Ovary (tissue), 9 donors: ENCODE data around the gene RNF182. TPM values are rescaled to one million over a fixed set of nuclear protein-coding genes. Genes with fewer than 3 reads are reported as not detected.
A peak's percentile ranks its signal among the peaks of the same experiment; 100 is the strongest.

ENCODE experiments used
- DNase-seq, 5 donors: peaks; one replicate each; pipeline ENCODE4 v3.0.0-alpha.2; 2019 to 2020
- H3K27ac ChIP-seq, 2 donors: fragments of 200-600 bp; one replicate each; pipeline versions ENCODE4 v1.5.1 to v1.8.0; 2019 to 2022
- H3K27me3 ChIP-seq: fragments of 200-600 bp; one replicate; pipeline ENCODE4 v1.8.0; 2022
- H3K36me3 ChIP-seq: fragments of 200-600 bp; sonication (generic); one replicate; pipeline ENCODE4 v1.5.1; 2019
- H3K4me1 ChIP-seq: one replicate; pipeline ENCODE4 v1.8.1; 2013; ENCODE audit warnings: mild to moderate bottlenecking, moderate library complexity; ENCODE audit not compliant: insufficient read depth
- H3K4me3 ChIP-seq: fragments of 200-600 bp; sonication (generic); one replicate; pipeline ENCODE4 v1.5.1; 2017
- H3K9me3 ChIP-seq, 2 donors: fragments of 200-600 bp in 1 of 2; sonication (generic) in 1 of 2; one replicate each; pipeline versions ENCODE4 v1.5.1 to v1.8.1; 2013 to 2019; ENCODE audit warnings: mild to moderate bottlenecking in 1 of 2, moderate library complexity in 1 of 2
- EP300 ChIP-seq: sonication (generic); formaldehyde crosslinking; IDR thresholded peaks from one replicate; pipeline ENCODE4 v1.6.1; 2017; ENCODE audit warnings: antibody characterized with exemption
- POLR2A ChIP-seq: fragments of 450-650 bp; IDR thresholded peaks from one replicate; pipeline ENCODE4 v1.6.1; 2017; ENCODE audit warnings: antibody characterized with exemption, mild to moderate bottlenecking, moderate library complexity
- WGBS, 3 donors: extraction: QIAGEN DNeasy Blood & Tissue Kit in 1 of 3; methylation state at CpG; one replicate each; pipeline versions ENCODE4 v1.1.5 to v1.1.7; 2013 to 2017; 5-methylcytosine and 5-hydroxymethylcytosine counted together
- intact Hi-C, 4 donors: fragments of 100-400 bp; cut with DNase I; formaldehyde crosslinking; loops; one replicate each; pipeline versions ENCODE4 v1.11.0 to v1.15.1; 2022 to 2023
- polyA plus RNA-seq, 2 donors: library from polyadenylated mRNA; stranded (reverse); fragments of 200-250 nt in 1 of 2; fragments of 350-450 nt in 1 of 2; fragmentation: Illumina TruSeq in 1 of 2; extraction: RNeasy Lipid Tissue Mini Kit (QIAGEN cat#74804) in 1 of 2; gene quantifications; one replicate each; pipeline ENCODE4 v1.2.3, GENCODE V29; 2013 to 2014
- total RNA-seq, 7 donors: library from RNA; depleted of rRNA in 2 of 7; stranded (reverse); fragments of >200 nt in 2 of 7; fragmentation: NEBNext Ultra II Directional in 3 of 7; extraction: Animal tissue kit (Norgen Biotek cat#: 25700) in 3 of 7; gene quantifications; one replicate each; pipeline versions ENCODE4 v1.1.0 to v1.2.4, GENCODE V29; 2016 to 2023
- TF ChIP-seq, protein P1 (sequence below), 3 donors: fragments of 450-650 bp in 2 of 3; fragments of 200-600 bp in 1 of 3; IDR thresholded peaks; one replicate each; pipeline versions ENCODE4 v1.5.1 to v1.8.0; 2016 to 2022; ENCODE audit warnings: antibody characterized with exemption in 3 of 3, mild to moderate bottlenecking in 1 of 3
- donor health status: DM: no; HTN: no; CAD: no; lungs with moderate emphysema.
- donor health status: DM: no; HTN: no; CAD: no.
- donor health status: Bipolar disorder and iron deficiency.
- donor health status: DM: yes; HTN: yes; CAD: no.
- donor health status: DM: no; HTN: no; CAD: no.
- donor health status: DM: yes; HTN: yes; CAD: no.

The RNF182 gene
- total and polyA plus RNA-seq, 9 donors, result 0.42 to 3.9 (median 0.93) TPM; not detected in 1

- H3K27ac ChIP-seq, result no peak overlapping the region
- peak overlapping the region; percentile 40 for H3K4me3 ChIP-seq
- TF ChIP-seq, protein P1, sequence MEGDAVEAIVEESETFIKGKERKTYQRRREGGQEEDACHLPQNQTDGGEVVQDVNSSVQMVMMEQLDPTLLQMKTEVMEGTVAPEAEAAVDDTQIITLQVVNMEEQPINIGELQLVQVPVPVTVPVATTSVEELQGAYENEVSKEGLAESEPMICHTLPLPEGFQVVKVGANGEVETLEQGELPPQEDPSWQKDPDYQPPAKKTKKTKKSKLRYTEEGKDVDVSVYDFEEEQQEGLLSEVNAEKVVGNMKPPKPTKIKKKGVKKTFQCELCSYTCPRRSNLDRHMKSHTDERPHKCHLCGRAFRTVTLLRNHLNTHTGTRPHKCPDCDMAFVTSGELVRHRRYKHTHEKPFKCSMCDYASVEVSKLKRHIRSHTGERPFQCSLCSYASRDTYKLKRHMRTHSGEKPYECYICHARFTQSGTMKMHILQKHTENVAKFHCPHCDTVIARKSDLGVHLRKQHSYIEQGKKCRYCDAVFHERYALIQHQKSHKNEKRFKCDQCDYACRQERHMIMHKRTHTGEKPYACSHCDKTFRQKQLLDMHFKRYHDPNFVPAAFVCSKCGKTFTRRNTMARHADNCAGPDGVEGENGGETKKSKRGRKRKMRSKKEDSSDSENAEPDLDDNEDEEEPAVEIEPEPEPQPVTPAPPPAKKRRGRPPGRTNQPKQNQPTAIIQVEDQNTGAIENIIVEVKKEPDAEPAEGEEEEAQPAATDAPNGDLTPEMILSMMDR (IDR thresholded peaks at IDR 0.05), result no peak
- TF ChIP-seq POLR2A, result no peak
- no peak for TF ChIP-seq EP300
- no peaks in the 10 kb centered on the region for H3K27me3 ChIP-seq
- intact Hi-C loops, result loop anchor here in 1 of 4 donors (10.0 kb wide), 1 partner anchor 110 kb away; no protein-coding TSS in a partner anchor
- peak; percentile 28 to 57 (median 43) for DNase-seq
- H3K9me3 ChIP-seq, result no peaks in the 10 kb centered on the region
- 6 to 7% (median 6%) methylated on average over 32 to 37 of the region's 37 CpGs for WGBS, 3 donors
- no peaks in the 10 kb centered on the region for H3K4me1 ChIP-seq
- no peaks in the 10 kb centered on the region for H3K36me3 ChIP-seq
These were observed 405 bp upstream of the RNF182 start for GRCh38 chr6:13924146-13924948.

DNA sequence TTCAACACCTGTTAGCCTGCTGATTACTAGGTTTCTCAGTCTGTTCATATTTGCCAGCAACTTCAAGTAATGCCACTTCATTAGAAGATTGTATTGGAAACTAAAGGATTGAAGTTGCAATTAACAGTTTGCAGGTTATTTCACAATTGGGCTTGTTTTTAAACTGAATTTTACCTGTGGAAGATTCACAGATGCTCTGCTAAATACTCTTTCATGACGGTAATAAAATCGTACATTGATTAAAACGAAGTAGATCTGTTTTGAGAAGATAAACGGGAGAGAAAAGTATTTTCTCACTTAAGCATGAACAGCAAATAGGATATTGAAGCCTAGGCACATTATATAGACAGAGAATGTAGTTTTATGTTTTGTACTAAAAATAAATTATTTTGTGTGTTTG is 1.6 kb downstream of the RNF182 start:
- no peak for DNase-seq
- TF ChIP-seq, protein P1 (IDR thresholded peaks at IDR 0.05), result no peak
- TF ChIP-seq POLR2A (no peak), EP300 (no peak)
- H3K27ac ChIP-seq, result no peak overlapping the region
- no peaks in the 10 kb centered on the region for H3K36me3 ChIP-seq
- no peaks in the 10 kb centered on the region for H3K4me1 ChIP-seq
- no peaks in the 10 kb centered on the region for H3K9me3 ChIP-seq
- 28 to 49% (median 31%) methylated on average over 4 of the region's 4 CpGs for WGBS, 3 donors
- intact Hi-C loops, result loop anchor here in 1 of 4 donors (10.0 kb wide), 1 partner anchor 108 kb away; no protein-coding TSS in a partner anchor
- H3K27me3 ChIP-seq, result no peaks in the 10 kb centered on the region
- no peak overlapping the region for H3K4me3 ChIP-seq

- Histone ChIP-seq H3K9me3 (no peaks in the 10 kb centered on the region), H3K27ac (no peak overlapping the region), H3K4me3 (no peak overlapping the region), H3K36me3 (no peaks in the 10 kb centered on the region), H3K27me3 (no peaks in the 10 kb centered on the region), H3K4me1 (no peaks in the 10 kb centered on the region)
- intact Hi-C loops, result loop anchor here in 1 of 4 donors (10.0 kb wide), 1 partner anchor 108 kb away; no protein-coding TSS in a partner anchor
- DNase-seq, result no peak
- 69 to 83% (median 79%) methylated on average over 3 of the region's 3 CpGs for WGBS, 3 donors
- TF ChIP-seq POLR2A, result no peak
- TF ChIP-seq EP300, result no peak
- TF ChIP-seq, protein P1 (IDR thresholded peaks at IDR 0.05), result no peak
These were observed 2.5 kb downstream of the RNF182 start for GRCh38 chr6:13927203-13927602.

DNA sequence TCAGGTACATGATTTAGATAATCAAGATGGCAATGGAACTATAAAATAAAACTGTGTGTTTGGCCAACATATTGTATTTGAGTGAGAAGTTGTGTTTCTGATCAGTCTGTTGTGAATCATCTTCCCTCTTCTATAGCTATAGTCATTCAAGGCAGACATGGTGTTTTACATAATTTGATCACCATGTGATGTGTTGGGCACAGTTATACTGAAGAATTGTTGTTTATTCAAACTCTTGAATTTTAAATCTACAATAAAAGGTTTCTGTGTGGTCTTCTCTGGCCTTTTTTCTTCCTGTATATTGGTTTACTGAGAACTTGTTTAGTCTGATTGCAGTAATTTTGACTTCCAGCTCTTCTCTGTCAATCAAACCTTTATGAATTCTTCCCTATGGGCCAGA is 4.4 kb downstream of the RNF182 start:
- no peaks in the 10 kb centered on the region for H3K36me3 ChIP-seq
- H3K27ac ChIP-seq, result no peak overlapping the region
- no peaks in the 10 kb centered on the region for H3K9me3 ChIP-seq
- no peak for DNase-seq
- intact Hi-C loops, result loop anchor here in 1 of 4 donors (10.0 kb wide), 1 partner anchor 106 kb away; no protein-coding TSS in a partner anchor
- no peak overlapping the region for H3K4me3 ChIP-seq
- no peaks in the 10 kb centered on the region for H3K27me3 ChIP-seq
- H3K4me1 ChIP-seq, result no peaks in the 10 kb centered on the region
- TF ChIP-seq, protein P1 (IDR thresholded peaks at IDR 0.05), result no peak
- TF ChIP-seq EP300 (no peak), POLR2A (no peak)
